Prostate gland (tissue), 2 donors: ENCODE data around the gene TSNAX.

ENCODE experiments used
- CTCF ChIP-seq, 4 experiments: fragments of 200-600 bp in 2 of 4; fragments of 450-650 bp in 2 of 4; sonication (generic) in 2 of 4; IDR thresholded peaks; 1 replicate in 3 of 4; 2 replicates in 1 of 4; pipeline ENCODE4 v1.5.1; 2016 to 2019; ENCODE audit warnings: antibody characterized with exemption in 4 of 4, mild to moderate bottlenecking in 2 of 4, moderate library complexity in 2 of 4
- POLR2A ChIP-seq: fragments of 450-650 bp; IDR thresholded peaks from one replicate; pipeline ENCODE4 v1.6.1; 2016; ENCODE audit warnings: antibody characterized with exemption, mild to moderate bottlenecking

GRCh38 chr1:231563247-231563646 is 34.8 kb downstream of the TSNAX start:
- no peak for TF ChIP-seq CTCF (IDR thresholded peaks at IDR 0.05)
- TF ChIP-seq POLR2A, result no peak
